Activated CD4-positive, alpha-beta memory T cell treated with anti-CD3 and anti-CD28 coated beads, Interleukin-2, amount 10 ng/mL, durations not matched to agents 7 days and 5 days (primary cell): Measurements from ENCODE around the gene RBM26. TPM values are rescaled to one million over a fixed set of nuclear protein-coding genes. Genes with fewer than 3 reads are reported as not detected.

Experiments
- CTCF ChIA-PET: fragments of 350-600 bp; sonication (Branson Sonifier 250); formaldehyde crosslinking; loops from one replicate; lab custom pipeline; 2021; ENCODE audit warnings: antibody characterized with exemption, inconsistent platforms; lab: Charles Lee
- POLR2A ChIA-PET: fragments of 350-600 bp; sonication (Branson Sonifier 250); formaldehyde crosslinking; loops from one replicate; lab custom pipeline; 2021; ENCODE audit warnings: antibody characterized with exemption; lab: Charles Lee
- DNase-seq: peaks from one replicate; pipeline ENCODE4 v3.0.0-alpha.2; 2020
- H3K27ac Mint-ChIP-seq: one replicate; pipeline ENCODE4 v1.8.0; 2021; ENCODE audit warnings: mild to moderate bottlenecking, mixed read lengths
- H3K27me3 Mint-ChIP-seq: one replicate; pipeline ENCODE4 v1.8.0; 2021; ENCODE audit warnings: mixed read lengths
- H3K36me3 Mint-ChIP-seq: one replicate; pipeline ENCODE4 v1.8.0; 2021; ENCODE audit warnings: low read depth, mixed read lengths
- H3K4me1 Mint-ChIP-seq: one replicate; pipeline ENCODE4 v1.8.0; 2021; ENCODE audit warnings: mixed read lengths
- H3K4me3 Mint-ChIP-seq: one replicate; pipeline ENCODE4 v1.8.0; 2021; ENCODE audit warnings: mild to moderate bottlenecking, mixed read lengths
- H3K9me3 Mint-ChIP-seq: one replicate; pipeline ENCODE4 v1.8.0; 2021; ENCODE audit warnings: mixed read lengths
- total RNA-seq, 2 experiments: library from RNA; stranded (reverse); gene quantifications; one replicate each; pipeline ENCODE4 v1.2.3, GENCODE V29; 2021

RBM26 gene
- total RNA-seq, 2 experiments from 2014 or later: 51.1 to 52.0 TPM

DNA sequence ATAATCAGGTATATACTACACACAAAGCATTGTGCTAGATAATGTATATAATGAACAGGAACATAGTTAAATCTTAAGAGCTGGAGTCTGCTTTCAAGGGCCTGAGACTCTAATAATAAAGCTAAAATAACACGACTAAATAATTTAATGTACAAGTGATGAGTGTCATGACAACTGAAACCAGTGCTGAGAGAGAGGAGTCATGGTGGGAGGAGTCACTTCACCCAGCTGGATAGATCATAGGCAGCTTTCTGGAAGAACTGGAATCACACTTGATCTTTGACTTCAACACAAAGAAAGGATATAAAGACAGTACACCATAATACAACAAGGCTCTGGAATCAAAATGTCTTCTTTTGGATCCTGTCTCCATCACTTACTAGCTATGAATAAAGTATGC, 7.1 kb downstream of the RBM26 start:
- H3K9me3 Mint-ChIP-seq: peaks cover 6% of the 10 kb centered on the region
- H3K4me1 Mint-ChIP-seq: peaks cover 28% of the 10 kb centered on the region
- ChIA-PET CTCF (interaction anchor here (0.9 to 1.3 kb wide), 3 partner anchors 7 to 25 kb away, joined by 3 to 6 read pairs (median 4); no protein-coding TSS in a partner anchor), POLR2A (interaction anchor here (1.9 kb wide), 1 partner anchor 7 kb away, joined by 7 read pairs; the partner anchor contains the start of gene RBM26)
- peaks cover 65% of the 10 kb centered on the region for H3K36me3 Mint-ChIP-seq
- no peak overlapping the region for H3K4me3 Mint-ChIP-seq
- no peaks in the 10 kb centered on the region for H3K27me3 Mint-ChIP-seq
- no peak overlapping the region for H3K27ac Mint-ChIP-seq
- no peak for DNase-seq

DNA sequence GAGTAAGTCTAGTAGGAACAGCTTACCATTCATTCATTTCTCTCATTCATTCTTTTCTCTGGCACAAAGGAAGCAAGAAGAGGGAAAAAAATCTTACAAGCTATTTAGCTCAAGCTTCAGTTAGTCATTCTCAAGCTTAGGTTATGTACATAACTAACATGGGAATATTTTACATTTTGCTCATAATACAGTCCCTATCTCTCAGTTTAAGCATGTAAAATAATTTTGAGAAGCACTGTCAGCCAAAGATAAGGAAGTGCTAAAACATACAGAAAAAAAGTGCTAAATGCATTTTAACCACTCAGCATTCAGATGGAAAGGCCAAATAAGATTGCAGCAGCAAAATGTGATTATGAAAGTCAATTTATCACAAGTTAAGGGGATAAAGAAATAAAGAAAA, 7.9 kb downstream of the RBM26 start:
- H3K4me3 Mint-ChIP-seq: no peak overlapping the region
- no peaks in the 10 kb centered on the region for H3K27me3 Mint-ChIP-seq
- H3K9me3 Mint-ChIP-seq: peaks cover 6% of the 10 kb centered on the region
- H3K27ac Mint-ChIP-seq: no peak overlapping the region
- H3K4me1 Mint-ChIP-seq: peaks cover 36% of the 10 kb centered on the region
- DNase-seq: no peak
- H3K36me3 Mint-ChIP-seq: peaks cover 67% of the 10 kb centered on the region
- POLR2A ChIA-PET: interaction anchor here (1.9 kb wide), 1 partner anchor 8 kb away, joined by 7 read pairs; the partner anchor contains the start of gene RBM26
- CTCF ChIA-PET: interaction anchor here (0.7 to 1.3 kb wide), 2 partner anchors 22 to 38 kb away, joined by 3 read pairs; no protein-coding TSS in a partner anchor

DNA sequence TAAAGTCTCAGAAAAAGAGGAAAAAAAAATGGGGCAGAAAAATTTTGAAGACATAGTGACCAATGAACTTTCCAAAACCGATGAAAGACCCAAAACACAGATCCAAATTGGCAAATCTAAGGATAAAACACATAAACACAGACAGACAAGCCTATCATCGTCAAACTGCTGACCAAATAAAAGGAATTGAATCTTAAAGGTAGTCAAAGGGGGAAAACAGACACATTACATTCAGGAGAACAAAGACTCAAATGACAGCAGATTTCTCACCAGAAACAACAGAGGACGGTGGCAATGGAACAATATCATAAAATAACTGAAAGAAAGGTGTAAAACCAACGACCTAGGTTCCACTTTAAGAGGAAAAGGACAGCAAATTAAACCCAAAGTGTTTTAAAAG, 10.2 kb downstream of the RBM26 start:
- POLR2A ChIA-PET: interaction anchor here (5.0 kb wide), 1 partner anchor 8 kb away, joined by 55 read pairs; the partner anchor contains the start of gene RBM26
- Mint-ChIP-seq H3K9me3 (peaks cover 6% of the 10 kb centered on the region), H3K4me3 (no peak overlapping the region), H3K27me3 (no peaks in the 10 kb centered on the region), H3K27ac (no peak overlapping the region), H3K36me3 (peaks cover 58% of the 10 kb centered on the region), H3K4me1 (peaks cover 50% of the 10 kb centered on the region)
- no peak for DNase-seq
- CTCF ChIA-PET: no interaction called here

DNA sequence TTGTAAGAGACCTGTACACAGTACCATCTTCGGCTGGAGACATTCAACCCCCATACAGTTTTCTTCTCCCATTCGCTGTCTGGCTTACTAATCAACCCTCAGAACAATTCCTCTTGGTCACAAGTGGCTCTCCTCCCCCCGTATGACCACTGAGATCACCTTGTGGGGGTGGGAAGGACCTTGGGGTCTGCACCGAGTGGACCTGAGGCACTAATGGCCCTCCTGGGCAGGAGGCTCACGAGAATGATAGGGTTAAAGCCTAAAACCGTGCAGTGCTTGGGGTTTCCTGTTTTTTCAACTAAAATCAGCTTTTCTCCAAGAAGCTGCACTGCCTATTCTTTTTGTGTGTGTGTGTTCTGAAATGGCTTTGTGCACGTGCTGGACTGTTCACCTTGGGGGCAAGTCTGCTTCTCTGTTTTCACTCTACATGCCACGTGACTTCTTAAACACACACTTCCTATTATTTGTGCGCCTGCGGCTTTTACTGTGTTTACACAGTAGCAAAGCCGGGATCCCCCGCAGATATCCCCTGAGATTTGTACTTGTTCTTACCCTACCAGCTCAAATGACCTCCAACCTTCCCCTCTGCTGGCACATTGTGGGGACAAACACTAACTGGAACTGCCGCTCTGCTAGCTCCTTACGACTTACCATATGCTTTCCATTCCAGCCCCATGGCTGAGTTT, 12.3 kb downstream of the RBM26 start:
- H3K9me3 Mint-ChIP-seq: peaks cover 6% of the 10 kb centered on the region
- H3K36me3 Mint-ChIP-seq: peaks cover 40% of the 10 kb centered on the region
- CTCF ChIA-PET: interaction anchor here (1.2 to 2.8 kb wide), 5 partner anchors 9 to 88 kb away, joined by 3 to 29 read pairs (median 5); partner anchors contain the start of gene NDFIP2
- peak overlapping the region; percentile 50 for H3K27ac Mint-ChIP-seq
- H3K4me1 Mint-ChIP-seq: peaks cover 46% of the 10 kb centered on the region
- no peaks in the 10 kb centered on the region for H3K27me3 Mint-ChIP-seq
- H3K4me3 Mint-ChIP-seq: peak overlapping the region; percentile 35
- DNase-seq: peak; percentile 45
- POLR2A ChIA-PET: interaction anchor here (0.9 to 5.0 kb wide), 4 partner anchors 11 to 87 kb away, joined by 3 to 55 read pairs (median 4); partner anchors contain the start of genes NDFIP2 and RBM26

DNA sequence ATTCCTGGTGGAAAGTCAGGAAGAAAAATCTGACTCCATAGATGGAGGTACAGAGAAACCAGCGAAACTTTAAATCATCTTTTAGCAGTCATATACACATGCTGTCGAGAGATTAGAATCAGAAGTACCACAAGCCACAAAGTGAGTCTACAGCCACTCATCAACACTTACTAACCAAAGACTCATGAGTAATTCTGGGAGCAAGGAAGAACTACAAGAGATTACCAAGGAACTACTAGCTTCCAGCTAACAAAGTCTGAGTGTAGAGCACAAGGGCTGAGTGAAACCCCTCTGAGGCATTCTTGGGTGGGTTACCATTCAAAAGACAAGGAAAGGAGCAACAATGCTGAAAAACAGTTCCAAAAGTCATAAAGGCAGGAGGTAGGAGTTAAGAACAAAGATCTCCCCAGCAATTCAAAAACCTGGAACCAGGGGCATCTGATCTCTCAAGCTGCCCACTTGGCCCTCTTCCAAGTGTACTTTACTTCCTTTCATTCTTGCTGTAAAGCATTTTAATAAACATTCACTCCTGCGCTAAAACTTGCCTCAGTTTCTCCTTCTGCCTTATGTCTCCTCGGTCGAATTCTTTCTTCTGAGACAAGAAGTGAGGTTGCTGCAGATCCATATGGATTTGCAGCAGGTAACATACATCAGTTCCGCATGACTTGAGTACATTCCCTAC, 13.0 kb downstream of the RBM26 start:
- Mint-ChIP-seq H3K27me3 (no peaks in the 10 kb centered on the region), H3K4me1 (peaks cover 46% of the 10 kb centered on the region), H3K27ac (peak overlapping the region; percentile 50), H3K36me3 (peaks cover 35% of the 10 kb centered on the region), H3K4me3 (peak overlapping the region; percentile 35), H3K9me3 (peaks cover 6% of the 10 kb centered on the region)
- ChIA-PET POLR2A (interaction anchor here (1.0 to 5.0 kb wide), 4 partner anchors 11 to 88 kb away, joined by 3 to 55 read pairs (median 4); partner anchors contain the start of genes NDFIP2 and RBM26), CTCF (interaction anchor here (1.2 to 2.8 kb wide), 6 partner anchors 9 to 90 kb away, joined by 4 to 29 read pairs (median 7); partner anchors contain the start of gene NDFIP2)
- peak; percentile 34 for DNase-seq

DNA sequence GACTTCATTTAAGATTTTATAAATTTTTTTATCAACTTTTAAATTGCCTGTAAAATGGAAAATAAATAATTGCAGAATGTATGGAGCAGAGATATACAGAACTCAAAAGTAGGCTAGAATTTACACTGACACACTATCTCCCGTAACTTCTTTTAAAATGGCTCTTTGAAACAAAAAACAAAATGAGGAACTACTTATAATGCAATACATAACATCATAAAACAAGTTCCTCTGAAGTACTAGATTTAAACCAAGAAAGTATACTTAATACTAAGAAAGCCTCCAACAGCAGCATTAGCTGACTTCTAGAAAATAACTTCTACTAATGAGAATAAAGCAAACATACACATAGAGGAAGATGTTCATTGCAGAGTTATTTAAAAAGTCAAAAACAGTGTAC, 17.0 kb downstream of the RBM26 start:
- Mint-ChIP-seq H3K4me3 (no peak overlapping the region), H3K9me3 (no peaks in the 10 kb centered on the region), H3K36me3 (peaks cover 11% of the 10 kb centered on the region), H3K27ac (no peak overlapping the region), H3K4me1 (peaks cover 57% of the 10 kb centered on the region), H3K27me3 (no peaks in the 10 kb centered on the region)
- ChIA-PET CTCF (no interaction called here), POLR2A (no interaction called here)
- DNase-seq: no peak

DNA sequence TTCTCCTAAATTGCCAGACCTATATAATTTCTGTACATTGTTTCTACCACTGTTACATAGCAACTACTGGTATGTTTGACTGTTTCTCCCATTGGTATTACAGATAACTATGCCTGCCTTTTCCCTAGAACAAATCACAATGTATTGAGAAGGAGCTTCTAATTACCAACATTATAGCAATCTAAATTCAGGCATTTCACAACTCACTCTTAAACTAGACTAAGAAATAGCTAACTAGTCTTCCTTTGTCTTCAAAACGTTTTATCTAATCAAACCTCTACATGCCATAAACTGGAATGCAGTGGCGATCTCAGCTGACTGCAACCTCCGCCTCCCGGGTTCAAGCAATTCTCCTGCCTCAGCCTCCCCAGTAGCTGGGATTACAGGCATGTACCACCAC, 18.2 kb downstream of the RBM26 start:
- ChIA-PET CTCF (no interaction called here), POLR2A (no interaction called here)
- Mint-ChIP-seq H3K4me1 (peaks cover 54% of the 10 kb centered on the region), H3K27ac (no peak overlapping the region), H3K9me3 (no peaks in the 10 kb centered on the region), H3K27me3 (no peaks in the 10 kb centered on the region), H3K36me3 (peaks cover 10% of the 10 kb centered on the region), H3K4me3 (no peak overlapping the region)
- no peak for DNase-seq

DNA sequence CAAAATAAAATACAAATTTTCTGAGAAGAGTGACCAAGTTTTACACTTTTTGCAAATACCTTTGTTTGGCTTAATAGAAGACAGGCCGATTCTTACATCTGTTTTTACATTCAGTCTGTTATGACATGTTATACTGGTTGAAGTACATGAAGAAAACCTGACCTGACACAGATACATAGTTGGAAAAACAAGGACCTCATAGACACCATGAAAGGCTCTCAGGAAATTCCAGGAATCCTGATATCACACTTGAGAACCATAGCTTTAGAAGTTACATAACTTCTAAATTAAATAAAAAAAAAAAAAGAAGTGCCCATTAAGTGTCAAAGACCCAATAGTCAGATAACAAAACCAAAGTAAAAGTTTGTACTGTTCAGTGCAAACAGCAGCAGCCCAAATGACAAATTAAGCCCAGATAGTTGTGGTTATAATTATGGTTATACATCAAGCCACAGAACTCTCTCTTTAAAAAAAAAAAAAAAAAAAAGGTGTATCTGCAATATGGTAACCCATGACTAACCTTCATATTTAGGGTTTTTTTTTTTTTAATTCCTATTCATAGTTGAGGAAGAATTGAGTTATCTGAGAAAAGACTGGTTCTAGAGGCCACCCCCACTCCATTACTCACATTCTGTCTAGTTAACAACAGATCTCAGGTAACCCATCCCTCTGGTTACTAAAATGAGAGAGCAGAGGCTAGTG, 19.8 kb downstream of the RBM26 start:
- CTCF ChIA-PET: interaction anchor here (0.8 to 1.0 kb wide), 2 partner anchors 38 to 76 kb away, joined by 3 to 5 read pairs; no protein-coding TSS in a partner anchor
- Mint-ChIP-seq H3K9me3 (no peaks in the 10 kb centered on the region), H3K4me1 (peaks cover 57% of the 10 kb centered on the region), H3K27ac (no peak overlapping the region), H3K27me3 (no peaks in the 10 kb centered on the region), H3K36me3 (peaks cover 10% of the 10 kb centered on the region), H3K4me3 (no peak overlapping the region)
- POLR2A ChIA-PET: interaction anchor here (2.4 kb wide), 1 partner anchor 20 kb away, joined by 8 read pairs; the partner anchor contains the start of gene RBM26
- DNase-seq: no peak

DNA sequence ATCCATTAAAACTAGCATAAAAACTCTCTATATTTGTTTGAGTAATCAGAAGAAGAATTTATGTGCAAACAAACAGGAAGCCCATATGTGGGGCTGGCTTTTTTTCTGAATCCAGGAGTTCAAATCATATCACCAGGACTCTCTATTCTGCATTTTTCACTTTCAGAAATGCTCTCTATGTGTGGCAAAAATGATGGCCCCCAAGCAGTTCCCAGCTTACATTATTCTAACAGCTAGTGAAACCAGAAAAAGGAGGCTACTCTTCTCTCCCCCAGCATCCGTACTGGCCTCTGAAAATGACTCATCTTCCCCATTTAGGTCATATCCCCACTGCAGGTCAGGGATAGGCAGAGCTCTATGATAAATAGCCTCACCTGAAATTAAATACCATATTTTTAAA, 20.4 kb downstream of the RBM26 start:
- H3K27ac Mint-ChIP-seq: no peak overlapping the region
- H3K4me1 Mint-ChIP-seq: peaks cover 59% of the 10 kb centered on the region
- peaks cover 10% of the 10 kb centered on the region for H3K36me3 Mint-ChIP-seq
- DNase-seq: peak; percentile 33
- H3K4me3 Mint-ChIP-seq: no peak overlapping the region
- H3K27me3 Mint-ChIP-seq: no peaks in the 10 kb centered on the region
- CTCF ChIA-PET: interaction anchor here (0.8 to 1.0 kb wide), 2 partner anchors 39 to 75 kb away, joined by 3 to 5 read pairs; no protein-coding TSS in a partner anchor
- POLR2A ChIA-PET: interaction anchor here (0.7 to 2.4 kb wide), 2 partner anchors 19 to 20 kb away, joined by 3 to 8 read pairs; partner anchors contain the start of gene RBM26
- no peaks in the 10 kb centered on the region for H3K9me3 Mint-ChIP-seq

DNA sequence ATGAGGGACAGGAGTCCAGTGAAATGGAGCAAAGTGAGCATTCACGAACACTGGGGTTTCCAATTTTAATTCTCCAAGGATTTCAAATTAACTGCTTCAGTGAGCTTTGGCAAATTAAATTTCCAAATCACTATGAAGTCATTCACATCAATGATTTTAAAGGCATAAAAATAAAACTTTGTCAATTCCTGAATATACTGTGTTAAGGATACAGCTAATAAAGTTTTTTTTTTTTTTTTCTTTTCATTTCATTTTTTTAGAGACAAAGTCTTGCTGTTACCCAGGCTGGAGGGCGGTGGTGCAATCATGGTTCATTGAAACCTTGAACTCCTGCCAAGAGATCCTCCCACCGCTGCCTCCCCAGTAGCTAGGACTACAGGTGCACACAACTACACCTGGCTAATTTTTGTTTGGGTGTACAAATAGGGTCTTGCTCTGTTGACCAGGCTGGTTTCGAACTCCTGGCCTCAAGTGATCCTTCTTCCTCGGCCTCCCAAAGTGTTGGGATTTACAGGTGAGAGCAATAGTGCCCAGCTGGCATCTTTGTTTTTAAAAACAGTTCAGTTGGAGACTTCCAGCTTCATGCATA, 21.9 kb downstream of the RBM26 start:
- no peaks in the 10 kb centered on the region for H3K9me3 Mint-ChIP-seq
- CTCF ChIA-PET: no interaction called here
- H3K4me3 Mint-ChIP-seq: no peak overlapping the region
- POLR2A ChIA-PET: interaction anchor here (2.4 kb wide), 1 partner anchor 22 kb away, joined by 8 read pairs; the partner anchor contains the start of gene RBM26
- no peaks in the 10 kb centered on the region for H3K27me3 Mint-ChIP-seq
- H3K36me3 Mint-ChIP-seq: peaks cover 16% of the 10 kb centered on the region
- H3K27ac Mint-ChIP-seq: no peak overlapping the region
- DNase-seq: no peak
- H3K4me1 Mint-ChIP-seq: peaks cover 61% of the 10 kb centered on the region

DNA sequence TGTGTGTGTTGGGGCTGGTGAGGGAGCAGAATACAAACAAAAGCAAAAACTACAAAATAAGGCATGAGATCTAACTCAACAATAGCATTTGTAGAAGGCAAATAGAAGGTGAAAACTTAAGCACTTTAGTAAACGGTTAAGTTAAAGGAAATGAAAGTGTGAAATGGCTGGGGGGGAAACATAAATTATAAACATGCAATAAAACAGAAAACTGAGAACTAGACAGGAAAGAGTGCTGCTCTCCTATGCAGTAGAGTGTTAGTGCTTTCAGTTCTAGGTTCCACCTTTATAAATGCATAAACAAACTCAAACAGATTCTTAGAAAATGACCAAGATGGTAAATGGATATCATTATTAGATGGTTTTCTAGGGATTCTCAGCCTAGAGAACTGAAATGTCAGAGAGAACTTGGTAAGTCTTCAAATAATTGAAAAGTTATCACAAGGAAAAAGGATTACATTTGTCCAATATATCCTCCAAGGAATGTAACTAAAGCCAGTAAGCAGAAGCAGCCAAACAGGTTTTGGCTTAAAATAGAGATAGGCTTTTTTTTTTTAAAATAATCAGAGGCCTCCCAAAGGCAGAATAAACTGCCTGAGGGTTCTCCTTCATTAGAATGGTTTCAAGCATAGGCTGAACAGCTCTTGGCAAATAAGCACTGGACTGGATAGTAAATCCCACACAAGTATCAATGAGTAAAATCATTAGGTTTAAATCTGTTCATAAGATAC, 23.3 kb downstream of the RBM26 start:
- Mint-ChIP-seq H3K4me3 (peak overlapping the region; percentile 1), H3K36me3 (peaks cover 22% of the 10 kb centered on the region), H3K9me3 (no peaks in the 10 kb centered on the region), H3K4me1 (peaks cover 54% of the 10 kb centered on the region), H3K27ac (peak overlapping the region; percentile 51), H3K27me3 (no peaks in the 10 kb centered on the region)
- CTCF ChIA-PET: interaction anchor here (5.4 kb wide), 1 partner anchor 9 kb away, joined by 29 read pairs; no protein-coding TSS in a partner anchor
- POLR2A ChIA-PET: interaction anchor here (1.1 to 1.5 kb wide), 2 partner anchors 9 to 23 kb away, joined by 4 read pairs; no protein-coding TSS in a partner anchor
- DNase-seq: no peak
